Measurements from ENCODE around the gene FBXO42. TPM values are rescaled to one million over a fixed set of nuclear protein-coding genes. Genes with fewer than 3 reads are reported as not detected.

Gene FBXO42
- total RNA-seq, 6 donors from 2014 or later, result 20.8 to 41.9 (median 24.0) TPM

DNA sequence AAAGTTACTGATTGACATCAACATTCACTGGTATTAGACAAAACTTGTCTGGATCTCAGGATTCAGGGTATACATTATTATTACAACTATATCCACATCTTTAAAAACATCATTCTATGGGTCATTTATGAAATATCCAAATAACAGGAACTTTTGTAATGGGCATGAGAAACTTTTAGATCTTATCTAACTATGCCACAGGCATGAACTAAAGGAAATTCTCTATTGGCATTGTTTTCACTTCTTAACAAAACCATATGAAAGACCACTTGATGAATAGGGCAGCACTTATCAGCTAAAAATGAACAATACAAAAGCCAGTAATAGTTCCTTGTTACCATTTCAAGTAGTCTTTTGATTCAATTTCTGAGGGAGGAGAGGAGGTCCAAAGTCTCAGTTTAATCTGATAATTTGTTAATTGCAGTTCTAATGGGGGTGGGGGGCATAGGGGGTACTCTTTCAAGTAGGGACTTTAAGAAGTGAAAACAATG lies 84.5 kb downstream of the FBXO42 start:
- Histone ChIP-seq H3K9me3 (no peaks in the 10 kb centered on the region), H3K27me3 (no peaks in the 10 kb centered on the region), H3K36me3 (no peaks in the 10 kb centered on the region), H3K4me1 (peaks cover 7 to 28% (median 23%) of the 10 kb centered on the region in 4 donors), H3K27ac (no peak overlapping the region), H3K4me3 (no peak overlapping the region)
- TF ChIP-seq POLR2A (IDR thresholded peaks at IDR 0.05) (no peak), EP300 (IDR thresholded peaks at IDR 0.05) (no peak), POLR2AphosphoS5 (IDR thresholded peaks at IDR 0.05) (no peak)
- TF ChIP-seq, protein P1, sequence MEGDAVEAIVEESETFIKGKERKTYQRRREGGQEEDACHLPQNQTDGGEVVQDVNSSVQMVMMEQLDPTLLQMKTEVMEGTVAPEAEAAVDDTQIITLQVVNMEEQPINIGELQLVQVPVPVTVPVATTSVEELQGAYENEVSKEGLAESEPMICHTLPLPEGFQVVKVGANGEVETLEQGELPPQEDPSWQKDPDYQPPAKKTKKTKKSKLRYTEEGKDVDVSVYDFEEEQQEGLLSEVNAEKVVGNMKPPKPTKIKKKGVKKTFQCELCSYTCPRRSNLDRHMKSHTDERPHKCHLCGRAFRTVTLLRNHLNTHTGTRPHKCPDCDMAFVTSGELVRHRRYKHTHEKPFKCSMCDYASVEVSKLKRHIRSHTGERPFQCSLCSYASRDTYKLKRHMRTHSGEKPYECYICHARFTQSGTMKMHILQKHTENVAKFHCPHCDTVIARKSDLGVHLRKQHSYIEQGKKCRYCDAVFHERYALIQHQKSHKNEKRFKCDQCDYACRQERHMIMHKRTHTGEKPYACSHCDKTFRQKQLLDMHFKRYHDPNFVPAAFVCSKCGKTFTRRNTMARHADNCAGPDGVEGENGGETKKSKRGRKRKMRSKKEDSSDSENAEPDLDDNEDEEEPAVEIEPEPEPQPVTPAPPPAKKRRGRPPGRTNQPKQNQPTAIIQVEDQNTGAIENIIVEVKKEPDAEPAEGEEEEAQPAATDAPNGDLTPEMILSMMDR (IDR thresholded peaks at IDR 0.05), result no peak
- DNase-seq, result no peak
- ATAC-seq (ENCODE audit: low FRiP score in 2 of 2), result no peak

DNA sequence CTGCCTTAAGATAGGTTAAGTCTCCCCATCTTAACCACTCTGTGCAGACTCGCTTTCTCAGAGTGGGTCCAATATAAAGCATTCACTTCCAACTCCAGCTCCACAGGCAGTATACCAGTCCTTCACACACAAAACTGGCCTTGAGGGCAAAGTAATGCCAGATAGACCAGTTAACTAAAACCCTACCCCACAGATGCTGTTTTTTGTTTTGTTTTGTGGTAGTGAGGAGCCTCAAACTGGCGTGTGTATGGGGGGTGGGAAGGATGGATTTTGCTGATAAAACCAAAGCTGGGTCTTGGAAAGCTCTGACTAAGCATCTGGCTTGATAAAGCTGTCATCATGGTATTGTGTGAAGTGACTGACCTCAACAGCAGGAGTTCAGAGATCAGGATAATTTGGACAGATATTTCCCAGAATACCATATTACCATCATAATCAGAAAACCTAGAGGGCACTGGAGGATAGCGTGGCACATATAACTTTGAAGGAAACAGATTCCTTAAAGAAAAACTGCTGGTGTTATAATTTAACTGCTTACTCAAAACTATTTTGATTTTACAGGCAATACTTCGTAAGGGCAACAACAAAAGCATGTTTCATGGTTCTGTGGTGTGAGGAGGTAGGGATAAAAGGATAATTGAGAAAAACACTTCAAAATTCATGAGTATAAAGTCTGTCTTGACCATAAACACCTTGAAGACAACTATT lies 85.7 kb downstream of the FBXO42 start:
- ATAC-seq (ENCODE audit: low FRiP score in 2 of 2) (no peak), DNase-seq (no peak)
- H3K9me3 ChIP-seq, result no peaks in the 10 kb centered on the region
- 82 to 84% methylated on average over 4 of the region's 4 CpGs for WGBS, 2 donors
- H3K27me3 ChIP-seq, result no peaks in the 10 kb centered on the region
- TF ChIP-seq POLR2AphosphoS5 (IDR thresholded peaks at IDR 0.05), result no peak
- no peak for TF ChIP-seq POLR2A (IDR thresholded peaks at IDR 0.05)
- TF ChIP-seq EP300 (IDR thresholded peaks at IDR 0.05), result no peak
- TF ChIP-seq, protein P1 (IDR thresholded peaks at IDR 0.05), result no peak
- peak overlapping the region in 1 of 4 donors; percentile 33 for H3K27ac ChIP-seq
- no peaks in the 10 kb centered on the region for H3K36me3 ChIP-seq
- H3K4me1 ChIP-seq, result peaks cover 7 to 28% (median 23%) of the 10 kb centered on the region in 4 donors
- H3K4me3 ChIP-seq, result no peak overlapping the region

DNA sequence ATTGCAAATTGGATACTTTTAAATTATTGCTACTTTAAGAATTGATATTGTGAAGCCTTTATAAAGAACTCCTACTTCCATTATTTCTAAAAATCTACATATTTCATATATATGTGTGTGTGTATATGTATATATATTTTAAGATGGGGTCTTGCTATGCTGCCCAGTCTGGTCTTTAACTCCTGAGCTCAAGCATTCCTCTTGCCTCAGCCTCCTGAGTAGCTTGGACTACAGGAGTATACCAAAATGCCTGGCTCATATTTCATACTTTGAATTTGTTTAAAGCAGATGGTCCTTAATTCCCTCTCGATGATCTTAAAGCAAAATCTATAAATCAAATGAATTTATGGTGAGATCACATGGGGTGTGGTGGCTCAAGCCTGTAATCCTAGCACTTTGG lies 90.2 kb downstream of the FBXO42 start:
- 89 to 90% methylated on average over 1 of the region's 1 CpG for WGBS, 2 donors
- H3K4me1 ChIP-seq, result peaks cover 2 to 13% (median 9%) of the 10 kb centered on the region in 4 donors
- no peak overlapping the region for H3K27ac ChIP-seq
- no peak for TF ChIP-seq POLR2AphosphoS5 (IDR thresholded peaks at IDR 0.05)
- no peak for TF ChIP-seq POLR2A (IDR thresholded peaks at IDR 0.05)
- no peak for ATAC-seq (ENCODE audit: low FRiP score in 2 of 2)
- DNase-seq, result no peak
- no peaks in the 10 kb centered on the region for H3K36me3 ChIP-seq
- H3K4me3 ChIP-seq, result no peak overlapping the region
- no peaks in the 10 kb centered on the region for H3K27me3 ChIP-seq
- H3K9me3 ChIP-seq, result no peaks in the 10 kb centered on the region

DNA sequence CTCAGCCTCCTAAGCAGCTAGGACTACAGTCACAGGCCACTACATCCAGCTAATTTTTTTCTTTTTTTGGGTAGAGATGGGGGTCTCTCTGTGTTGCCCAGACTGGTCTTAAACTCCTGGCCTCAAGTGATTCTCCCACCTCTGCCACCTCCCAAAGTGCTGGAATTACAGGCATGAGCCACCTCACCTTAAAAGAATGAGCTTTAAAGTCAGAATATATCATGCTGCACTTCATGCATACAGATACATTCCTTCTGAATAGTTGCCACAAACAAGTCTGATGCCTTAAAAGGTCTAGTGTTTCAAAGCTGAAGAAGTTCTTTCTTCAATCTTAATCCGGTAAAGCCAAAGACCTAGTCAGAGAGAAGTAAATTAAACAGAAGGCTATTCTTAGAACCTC lies 91.5 kb downstream of the FBXO42 start:
- peaks cover 0 to 4% (median 1%) of the 10 kb centered on the region in 4 donors for H3K4me1 ChIP-seq
- H3K27me3 ChIP-seq, result no peaks in the 10 kb centered on the region
- 78 to 81% methylated on average over 1 of the region's 1 CpG for WGBS, 2 donors
- DNase-seq, result no peak
- TF ChIP-seq POLR2A (IDR thresholded peaks at IDR 0.05) (no peak), EP300 (IDR thresholded peaks at IDR 0.05) (no peak), POLR2AphosphoS5 (IDR thresholded peaks at IDR 0.05) (no peak)
- TF ChIP-seq, protein P1 (IDR thresholded peaks at IDR 0.05), result no peak
- no peaks in the 10 kb centered on the region for H3K9me3 ChIP-seq
- H3K27ac ChIP-seq, result no peak overlapping the region
- H3K4me3 ChIP-seq, result no peak overlapping the region
- H3K36me3 ChIP-seq, result peaks cover 0 to 8% (median 0%) of the 10 kb centered on the region in 4 donors
- no peak for ATAC-seq (ENCODE audit: low FRiP score in 2 of 2)

DNA sequence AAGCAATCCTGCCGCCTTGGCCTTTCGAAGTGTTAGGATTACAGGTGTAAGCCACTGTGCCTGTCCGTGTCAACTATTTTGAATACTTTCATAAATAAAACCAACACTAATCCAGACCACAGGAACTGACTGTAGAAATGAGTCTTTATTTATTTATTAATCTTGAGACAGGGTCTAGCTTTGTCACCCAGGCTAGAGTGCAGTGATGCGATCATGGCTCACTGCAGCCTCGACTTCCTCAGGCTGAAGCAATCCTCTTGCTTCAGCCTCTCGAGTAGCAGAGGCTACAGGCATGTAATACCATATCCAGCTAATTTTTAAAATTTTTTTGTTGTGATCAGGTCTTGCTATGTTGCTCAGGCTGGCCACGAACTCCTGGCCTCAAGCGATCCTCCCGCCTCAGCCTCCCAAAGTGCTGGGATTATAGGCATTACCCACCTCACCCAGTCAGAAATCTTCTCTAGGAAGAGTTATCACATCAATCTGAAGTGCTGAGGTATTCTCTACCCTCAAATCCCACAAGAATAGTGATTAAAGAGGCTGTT lies 93.6 kb downstream of the FBXO42 start:
- WGBS, 2 donors, result 91 to 95% methylated on average over 9 of the region's 9 CpGs
- Histone ChIP-seq H3K4me1 (peaks cover 0 to 4% (median 1%) of the 10 kb centered on the region in 4 donors), H3K9me3 (no peaks in the 10 kb centered on the region), H3K27ac (no peak overlapping the region), H3K4me3 (no peak overlapping the region), H3K27me3 (no peaks in the 10 kb centered on the region), H3K36me3 (peaks cover 4 to 29% (median 12%) of the 10 kb centered on the region in 4 donors)
- ATAC-seq (ENCODE audit: low FRiP score in 2 of 2), result no peak
- no peak for TF ChIP-seq POLR2AphosphoS5 (IDR thresholded peaks at IDR 0.05)
- TF ChIP-seq EP300 (IDR thresholded peaks at IDR 0.05), result no peak
- no peak for TF ChIP-seq POLR2A (IDR thresholded peaks at IDR 0.05)
- TF ChIP-seq, protein P1 (IDR thresholded peaks at IDR 0.05), result no peak
- DNase-seq, result no peak

Data from upper lobe of left lung (tissue), 6 donors.